H1 (cell line): ENCODE measurements around the gene ZBTB2.

Experiments used
- EZH2 ChIP-seq: fragments of 200-600 bp; sonication (generic); IDR thresholded peaks from 2 replicates; pipeline ENCODE4 v1.7.1; 2012; ENCODE audit warnings: low read depth, mild to moderate bottlenecking, moderate library complexity, low read length, inconsistent platforms; ENCODE audit not compliant: severe bottlenecking
- MAFK ChIP-seq: IDR thresholded peaks from 2 replicates; pipeline ENCODE4 v1.6.1; 2012; ENCODE audit warnings: low read depth, mild to moderate bottlenecking, improper control_type of control experiment, low read length
- SIX5 ChIP-seq: IDR thresholded peaks from 2 replicates; pipeline ENCODE4 v1.6.1; 2011; ENCODE audit warnings: mild to moderate bottlenecking, low read depth, low read length
- TAF7 ChIP-seq: optimal IDR thresholded peaks from 2 replicates; pipeline ENCODE3; 2011; ENCODE audit warnings: low read depth, mild to moderate bottlenecking, inconsistent platforms, low read length, moderate library complexity, borderline replicate concordance
- TF ChIP-seq, protein P1 (sequence below), 3 experiments: IDR thresholded peaks; 1 replicate in 2 of 3; 2 replicates in 1 of 3; pipeline versions ENCODE4 v1.5.1 to v1.6.1; 2011; ENCODE audit warnings: low read length in 3 of 3, mild to moderate bottlenecking in 3 of 3, inconsistent platforms in 2 of 3, low read depth in 1 of 3, moderate library complexity in 1 of 3; ENCODE audit not compliant: insufficient read depth in 1 of 3; ENCODE audit errors: control extremely low read depth in 1 of 3
- TF ChIP-seq, protein P2 (sequence below): IDR thresholded peaks from 2 replicates; pipeline ENCODE4 v1.6.1; 2012; ENCODE audit warnings: inconsistent platforms

DNA sequence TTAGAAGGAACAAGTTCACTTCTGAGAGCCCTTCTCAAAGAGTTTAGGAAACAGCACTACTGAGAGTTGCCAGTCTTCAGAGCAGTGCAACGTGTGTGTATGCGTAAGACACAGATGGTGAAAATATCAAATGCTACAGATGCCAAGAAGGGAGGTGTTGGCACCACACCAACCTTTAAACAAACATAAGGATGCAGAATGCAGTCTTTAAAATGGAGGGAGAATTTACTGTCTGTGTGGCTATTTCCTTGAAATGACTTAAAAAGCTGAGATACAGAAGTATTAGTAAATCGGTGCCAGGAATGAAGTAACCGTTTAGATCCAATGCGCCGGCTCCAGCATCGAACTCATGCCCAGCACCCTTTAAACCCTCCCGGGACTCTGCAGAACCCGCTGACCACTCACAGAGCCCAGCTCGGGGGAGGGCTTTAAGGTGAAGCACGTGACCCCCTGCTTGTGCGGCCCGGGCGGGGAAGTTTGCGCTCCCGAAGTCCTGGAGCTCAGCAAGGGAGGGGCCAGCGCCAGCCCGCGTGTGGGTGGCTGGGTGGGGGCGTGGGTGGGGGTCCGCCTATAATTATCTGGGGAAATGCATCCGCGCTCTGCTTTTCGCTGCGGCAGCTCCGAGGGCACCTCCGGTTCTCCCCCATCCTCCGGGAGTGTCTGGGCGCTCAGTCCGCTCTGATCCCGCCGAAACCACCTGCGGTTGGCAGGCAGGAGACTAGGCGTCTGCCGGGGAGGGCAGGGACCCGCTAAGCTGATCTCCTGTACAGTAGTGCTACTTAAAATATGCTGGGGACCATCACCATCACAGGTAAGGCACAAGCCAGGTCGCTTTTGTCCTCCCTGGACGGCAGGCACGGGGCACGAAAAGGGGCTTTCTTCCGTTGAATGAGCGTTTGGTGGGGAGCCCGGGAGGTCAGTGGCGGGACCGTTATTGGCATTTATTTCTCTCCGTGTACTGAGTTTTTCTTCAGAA is 66.0 kb downstream of the ZBTB2 start:
- TF ChIP-seq SIX5 (no peak), MAFK (no peak), TAF7 (no peak), EZH2 (no peak)
- TF ChIP-seq, protein P1, sequence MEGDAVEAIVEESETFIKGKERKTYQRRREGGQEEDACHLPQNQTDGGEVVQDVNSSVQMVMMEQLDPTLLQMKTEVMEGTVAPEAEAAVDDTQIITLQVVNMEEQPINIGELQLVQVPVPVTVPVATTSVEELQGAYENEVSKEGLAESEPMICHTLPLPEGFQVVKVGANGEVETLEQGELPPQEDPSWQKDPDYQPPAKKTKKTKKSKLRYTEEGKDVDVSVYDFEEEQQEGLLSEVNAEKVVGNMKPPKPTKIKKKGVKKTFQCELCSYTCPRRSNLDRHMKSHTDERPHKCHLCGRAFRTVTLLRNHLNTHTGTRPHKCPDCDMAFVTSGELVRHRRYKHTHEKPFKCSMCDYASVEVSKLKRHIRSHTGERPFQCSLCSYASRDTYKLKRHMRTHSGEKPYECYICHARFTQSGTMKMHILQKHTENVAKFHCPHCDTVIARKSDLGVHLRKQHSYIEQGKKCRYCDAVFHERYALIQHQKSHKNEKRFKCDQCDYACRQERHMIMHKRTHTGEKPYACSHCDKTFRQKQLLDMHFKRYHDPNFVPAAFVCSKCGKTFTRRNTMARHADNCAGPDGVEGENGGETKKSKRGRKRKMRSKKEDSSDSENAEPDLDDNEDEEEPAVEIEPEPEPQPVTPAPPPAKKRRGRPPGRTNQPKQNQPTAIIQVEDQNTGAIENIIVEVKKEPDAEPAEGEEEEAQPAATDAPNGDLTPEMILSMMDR (IDR thresholded peaks at IDR 0.05; ENCODE audit: control extremely low read depth in 1 of 3, insufficient read depth in 1 of 3, low read depth in 1 of 3, low read length in 3 of 3), result no peak
- TF ChIP-seq, protein P2, sequence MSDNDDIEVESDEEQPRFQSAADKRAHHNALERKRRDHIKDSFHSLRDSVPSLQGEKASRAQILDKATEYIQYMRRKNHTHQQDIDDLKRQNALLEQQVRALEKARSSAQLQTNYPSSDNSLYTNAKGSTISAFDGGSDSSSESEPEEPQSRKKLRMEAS, result no peak
